ENCODE results near the gene PDE6A.
"Not testable (repeated sequence)": the region's sequence is repeated elsewhere in the genome, so short reads cannot be mapped to it uniquely, and the experiment has no call there.

Gene PDE6A

GRCh38 chr5:149954798-149955197 lies 10.2 kb upstream of the PDE6A start:
- in situ Hi-C loops (cut with MboI; ENCODE audit: low sequenced_read_pairs): no loop called here

GRCh38 chr5:149953436-149954121 lies 9.0 kb upstream of the PDE6A start:
- in situ Hi-C loops (cut with MboI; ENCODE audit: low sequenced_read_pairs): no loop called here

GRCh38 chr5:149951138-149951749 lies 6.7 kb upstream of the PDE6A start:
- in situ Hi-C loops (cut with MboI; ENCODE audit: low sequenced_read_pairs): no loop called here

- in situ Hi-C loops (cut with MboI; ENCODE audit: low sequenced_read_pairs): no loop called here
Measured at GRCh38 chr5:149948993-149949392, 4.4 kb upstream of the PDE6A start.

- in situ Hi-C loops (cut with MboI; ENCODE audit: low sequenced_read_pairs): no loop called here
Measured at GRCh38 chr5:149946118-149946517, 1.5 kb upstream of the PDE6A start.

- in situ Hi-C loops (cut with MboI; ENCODE audit: low sequenced_read_pairs): not testable (repeated sequence)
Measured at GRCh38 chr5:149943177-149943949, 1.2 kb downstream of the PDE6A start.

GRCh38 chr5:149942741-149943169 lies 1.8 kb downstream of the PDE6A start:
- in situ Hi-C loops (cut with MboI; ENCODE audit: low sequenced_read_pairs): not testable (repeated sequence)

GRCh38 chr5:149942199-149942598 lies 2.4 kb downstream of the PDE6A start:
- in situ Hi-C loops (cut with MboI; ENCODE audit: low sequenced_read_pairs): no loop called here

GRCh38 chr5:149941795-149942194 lies 2.8 kb downstream of the PDE6A start:
- in situ Hi-C loops (cut with MboI; ENCODE audit: low sequenced_read_pairs): no loop called here

GRCh38 chr5:149940941-149941644 lies 3.5 kb downstream of the PDE6A start:
- in situ Hi-C loops (cut with MboI; ENCODE audit: low sequenced_read_pairs): no loop called here

GRCh38 chr5:149940077-149940574 lies 4.5 kb downstream of the PDE6A start:
- in situ Hi-C loops (cut with MboI; ENCODE audit: low sequenced_read_pairs): no loop called here

- in situ Hi-C loops (cut with MboI; ENCODE audit: low sequenced_read_pairs): no loop called here
Measured at GRCh38 chr5:149939546-149939945, 5.0 kb downstream of the PDE6A start.

GRCh38 chr5:149938791-149939358 lies 5.7 kb downstream of the PDE6A start:
- in situ Hi-C loops (cut with MboI; ENCODE audit: low sequenced_read_pairs): no loop called here

GRCh38 chr5:149938279-149938678 lies 6.3 kb downstream of the PDE6A start:
- in situ Hi-C loops (cut with MboI; ENCODE audit: low sequenced_read_pairs): no loop called here

- in situ Hi-C loops (cut with MboI; ENCODE audit: low sequenced_read_pairs): no loop called here
Measured at GRCh38 chr5:149937610-149938009, 7.0 kb downstream of the PDE6A start.

GRCh38 chr5:149936700-149937091 lies 7.9 kb downstream of the PDE6A start:
- in situ Hi-C loops (cut with MboI; ENCODE audit: low sequenced_read_pairs): no loop called here

- in situ Hi-C loops (cut with MboI; ENCODE audit: low sequenced_read_pairs): no loop called here
Measured at GRCh38 chr5:149936044-149936699, 8.4 kb downstream of the PDE6A start.

GRCh38 chr5:149935431-149935901 lies 9.1 kb downstream of the PDE6A start:
- in situ Hi-C loops (cut with MboI; ENCODE audit: low sequenced_read_pairs): no loop called here

GRCh38 chr5:149932445-149933350 lies 11.9 kb downstream of the PDE6A start:
- in situ Hi-C loops (cut with MboI; ENCODE audit: low sequenced_read_pairs): no loop called here
